Measurements from ENCODE around the gene ARID3A.
A peak's percentile ranks its signal among the peaks of the same experiment; 100 is the strongest.

Gene ARID3A

DNA sequence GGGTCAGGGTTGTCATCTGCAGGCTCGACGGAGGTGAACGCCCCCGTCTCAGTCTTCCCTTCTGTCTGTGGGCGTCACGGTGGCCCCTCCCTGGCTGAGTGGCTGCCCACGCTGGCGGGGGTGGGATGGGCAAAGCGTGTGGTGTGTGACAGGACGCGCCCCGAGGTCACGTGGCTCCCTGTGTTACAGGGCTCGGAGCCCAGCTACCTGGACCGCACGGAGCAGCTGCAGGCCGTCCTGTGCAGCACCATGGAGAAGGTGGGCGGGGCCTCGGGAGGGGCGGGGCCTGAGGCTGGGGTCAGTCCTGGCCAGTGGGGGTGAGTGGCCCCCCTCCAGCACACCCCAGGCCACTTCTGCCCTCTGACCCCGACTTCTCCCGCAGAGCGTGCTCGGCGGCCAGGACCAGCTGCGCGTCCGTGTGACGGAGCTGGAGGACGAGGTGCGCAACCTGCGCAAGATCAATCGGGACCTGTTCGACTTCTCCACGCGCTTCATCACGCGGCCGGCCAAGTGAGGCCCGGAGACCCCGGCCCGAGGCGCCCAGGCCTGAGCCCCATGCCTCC is 68.1 kb downstream of the ARID3A start:
- Histone ChIP-seq H2BK120ac (ENCODE audit: low read depth, low read length) (no peak overlapping the region), H2BK12ac (ENCODE audit: low read length) (peak overlapping the region; percentile 84), H2AK5ac (ENCODE audit: low read depth, low read length) (no peak overlapping the region), H3K4me3 (ENCODE audit: low read length in 2 of 2) (no peak overlapping the region), H4K91ac (ENCODE audit: low read depth, low read length, poor library complexity) (no peak overlapping the region), H3K79me1 (ENCODE audit: low read depth, low read length) (peaks cover 6% of the 10 kb centered on the region), H3K4ac (ENCODE audit: low read length) (no peak overlapping the region), H2AFZ (ENCODE audit: low read length) (no peak overlapping the region), H3K4me2 (ENCODE audit: insufficient read depth, low read length, poor library complexity, severe bottlenecking) (no peak overlapping the region), H3K18ac (ENCODE audit: low read length) (peak overlapping the region; percentile 64), H3K4me1 (ENCODE audit: control insufficient read depth in 2 of 2, insufficient read depth in 1 of 2, low read depth in 1 of 2, low read length in 2 of 2) (peaks cover 3 to 6% of the 10 kb centered on the region in 2 donors), H4K8ac (ENCODE audit: low read depth, low read length) (no peak overlapping the region), H3K9ac (ENCODE audit: low read depth, low read length, poor library complexity) (peak overlapping the region; percentile 60), H3K27me3 (ENCODE audit: control insufficient read depth in 3 of 3, insufficient read depth in 3 of 3, low read depth in 1 of 3, low read length in 3 of 3) (peaks cover 0 to 28% (median 3%) of the 10 kb centered on the region in 3 experiments), H3K9me3 (replicated peaks in 1 of 2; ENCODE audit: control insufficient read depth in 2 of 2, insufficient read depth in 1 of 2, low read depth in 1 of 2, low read length in 2 of 2) (no peaks in the 10 kb centered on the region), H2BK15ac (ENCODE audit: low read length) (no peak overlapping the region), H2BK5ac (ENCODE audit: low read length) (no peak overlapping the region), H3K14ac (ENCODE audit: low read length) (peak overlapping the region; percentile 56), H3K23ac (ENCODE audit: low read depth, low read length, poor library complexity) (peak overlapping the region; percentile 43), H3K36me3 (replicated peaks in 1 of 2; ENCODE audit: control insufficient read depth in 2 of 2, insufficient read depth in 2 of 2, low read length in 2 of 2) (peaks cover 14 to 44% of the 10 kb centered on the region in 2 donors), H3K27ac (replicated peaks; ENCODE audit: low read length) (no peak overlapping the region)
- no CpG with 5 or more reads among the region's 43 CpGs for WGBS, 2 donors (ENCODE audit: extremely low coverage in 2 of 2, insufficient read length in 2 of 2, insufficient replicate concordance in 1 of 2)
- DNase-seq (ENCODE audit: low spot score): no peak

- H3K4me1 ChIP-seq (ENCODE audit: control insufficient read depth in 2 of 2, insufficient read depth in 1 of 2, low read depth in 1 of 2, low read length in 2 of 2): peaks cover 3 to 6% of the 10 kb centered on the region in 2 donors
- DNase-seq (ENCODE audit: low spot score): no peak
- no peak overlapping the region for H2BK12ac ChIP-seq (ENCODE audit: low read length)
- WGBS, 2 donors (ENCODE audit: extremely low coverage in 2 of 2, insufficient read length in 2 of 2, insufficient replicate concordance in 1 of 2): no CpG with 5 or more reads among the region's 18 CpGs
- H3K27ac ChIP-seq (replicated peaks; ENCODE audit: low read length): no peak overlapping the region
- H3K4me3 ChIP-seq (ENCODE audit: low read length in 2 of 2): no peak overlapping the region
- H3K14ac ChIP-seq (ENCODE audit: low read length): no peak overlapping the region
- no peak overlapping the region for H3K9ac ChIP-seq (ENCODE audit: low read depth, low read length, poor library complexity)
- no peak overlapping the region for H3K4me2 ChIP-seq (ENCODE audit: insufficient read depth, low read length, poor library complexity, severe bottlenecking)
- H3K18ac ChIP-seq (ENCODE audit: low read length): no peak overlapping the region
- H3K4ac ChIP-seq (ENCODE audit: low read length): no peak overlapping the region
- H3K36me3 ChIP-seq (replicated peaks in 1 of 2; ENCODE audit: control insufficient read depth in 2 of 2, insufficient read depth in 2 of 2, low read length in 2 of 2): peaks cover 13 to 38% of the 10 kb centered on the region in 2 donors
- peaks cover 6% of the 10 kb centered on the region for H3K79me1 ChIP-seq (ENCODE audit: low read depth, low read length)
- no peak overlapping the region for H3K23ac ChIP-seq (ENCODE audit: low read depth, low read length, poor library complexity)
- H2BK5ac ChIP-seq (ENCODE audit: low read length): no peak overlapping the region
- no peak overlapping the region for H2AFZ ChIP-seq (ENCODE audit: low read length)
- H3K27me3 ChIP-seq (ENCODE audit: control insufficient read depth in 3 of 3, insufficient read depth in 3 of 3, low read depth in 1 of 3, low read length in 3 of 3): peaks cover 0 to 34% (median 9%) of the 10 kb centered on the region in 3 experiments
- no peak overlapping the region for H2AK5ac ChIP-seq (ENCODE audit: low read depth, low read length)
- H2BK15ac ChIP-seq (ENCODE audit: low read length): no peak overlapping the region
- H3K9me3 ChIP-seq (replicated peaks in 1 of 2; ENCODE audit: control insufficient read depth in 2 of 2, insufficient read depth in 1 of 2, low read depth in 1 of 2, low read length in 2 of 2): no peaks in the 10 kb centered on the region
- H4K8ac ChIP-seq (ENCODE audit: low read depth, low read length): no peak overlapping the region
- H2BK120ac ChIP-seq (ENCODE audit: low read depth, low read length): no peak overlapping the region
- no peak overlapping the region for H4K91ac ChIP-seq (ENCODE audit: low read depth, low read length, poor library complexity)
These were observed 68.7 kb downstream of the ARID3A start for GRCh38 chr19:994516-994915.

DNA sequence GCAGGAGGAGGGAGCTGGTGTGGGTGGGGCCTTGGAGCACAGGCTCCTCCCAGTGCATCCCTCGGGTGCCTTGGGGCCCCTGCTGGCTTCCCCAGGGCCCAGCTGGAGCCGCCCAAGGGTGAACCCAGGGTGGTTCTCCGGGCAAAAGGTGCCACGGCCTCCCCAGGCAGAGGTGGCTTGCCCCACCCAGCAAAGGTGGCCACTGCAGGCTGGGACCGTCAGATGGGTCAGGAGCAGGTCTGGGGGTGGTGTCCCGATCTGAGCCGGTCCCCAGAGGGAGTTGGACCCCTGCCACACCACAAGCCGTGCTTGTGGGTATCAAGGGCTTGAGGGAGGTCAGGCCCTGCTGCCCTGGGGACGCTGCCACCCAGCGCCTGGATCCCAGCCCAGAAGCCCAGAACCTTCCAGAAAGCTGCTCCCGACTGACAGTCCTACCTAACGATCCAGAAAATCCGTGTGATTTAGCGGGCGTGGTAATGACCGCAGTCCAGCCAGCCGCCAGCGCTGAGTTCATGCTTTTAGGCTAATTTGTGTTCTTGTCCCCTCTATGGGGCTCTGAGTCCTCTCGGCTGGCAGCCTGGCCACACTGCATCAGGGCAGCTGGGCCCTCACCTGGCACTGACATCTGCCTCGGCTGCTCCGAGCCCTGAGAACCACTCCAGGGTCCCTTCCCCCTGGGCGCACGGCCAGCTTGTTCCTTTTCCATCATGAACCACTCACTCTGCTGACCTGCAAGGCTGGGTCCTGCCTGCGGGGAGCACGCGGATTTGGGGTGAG is 69.4 kb downstream of the ARID3A start:
- no peak overlapping the region for H4K8ac ChIP-seq (ENCODE audit: low read depth, low read length)
- H2BK12ac ChIP-seq (ENCODE audit: low read length): peak overlapping the region; percentile 58
- H2AFZ ChIP-seq (ENCODE audit: low read length): no peak overlapping the region
- no peak overlapping the region for H3K4ac ChIP-seq (ENCODE audit: low read length)
- peaks cover 3 to 6% of the 10 kb centered on the region in 2 donors for H3K4me1 ChIP-seq (ENCODE audit: control insufficient read depth in 2 of 2, insufficient read depth in 1 of 2, low read depth in 1 of 2, low read length in 2 of 2)
- no peak overlapping the region for H4K91ac ChIP-seq (ENCODE audit: low read depth, low read length, poor library complexity)
- peak overlapping the region; percentile 96 for H3K23ac ChIP-seq (ENCODE audit: low read depth, low read length, poor library complexity)
- H3K4me3 ChIP-seq (ENCODE audit: low read length in 2 of 2): no peak overlapping the region
- H2BK120ac ChIP-seq (ENCODE audit: low read depth, low read length): peak overlapping the region; percentile 18
- no peak overlapping the region for H3K27ac ChIP-seq (replicated peaks; ENCODE audit: low read length)
- no peak overlapping the region for H3K9ac ChIP-seq (ENCODE audit: low read depth, low read length, poor library complexity)
- DNase-seq (ENCODE audit: low spot score): no peak
- no peak overlapping the region for H3K14ac ChIP-seq (ENCODE audit: low read length)
- H3K27me3 ChIP-seq (ENCODE audit: control insufficient read depth in 3 of 3, insufficient read depth in 3 of 3, low read depth in 1 of 3, low read length in 3 of 3): peaks cover 0 to 35% (median 10%) of the 10 kb centered on the region in 3 experiments
- no peak overlapping the region for H2BK5ac ChIP-seq (ENCODE audit: low read length)
- peaks cover 6% of the 10 kb centered on the region for H3K79me1 ChIP-seq (ENCODE audit: low read depth, low read length)
- H2BK15ac ChIP-seq (ENCODE audit: low read length): peak overlapping the region; percentile 55
- peak overlapping the region; percentile 75 for H2AK5ac ChIP-seq (ENCODE audit: low read depth, low read length)
- H3K4me2 ChIP-seq (ENCODE audit: insufficient read depth, low read length, poor library complexity, severe bottlenecking): no peak overlapping the region
- H3K36me3 ChIP-seq (replicated peaks in 1 of 2; ENCODE audit: control insufficient read depth in 2 of 2, insufficient read depth in 2 of 2, low read length in 2 of 2): peaks cover 9 to 31% of the 10 kb centered on the region in 2 donors
- H3K18ac ChIP-seq (ENCODE audit: low read length): no peak overlapping the region
- WGBS, 2 donors (ENCODE audit: extremely low coverage in 2 of 2, insufficient read length in 2 of 2, insufficient replicate concordance in 1 of 2): no CpG with 5 or more reads among the region's 26 CpGs
- no peaks in the 10 kb centered on the region for H3K9me3 ChIP-seq (replicated peaks in 1 of 2; ENCODE audit: control insufficient read depth in 2 of 2, insufficient read depth in 1 of 2, low read depth in 1 of 2, low read length in 2 of 2)

Data from neuronal stem cell (in vitro differentiated cells).